GM18870 (cell line): ENCODE results near the gene FGF5.

Experiments used
- ATAC-seq: cut with Tn5 transposase; IDR thresholded peaks from one replicate; pipeline ENCODE4 v1.9.1; 2021; ENCODE audit warnings: moderate library complexity; ENCODE audit not compliant: unreplicated experiment

Gene FGF5

GRCh38 chr4:80252953-80253352, 13.5 kb upstream of the FGF5 start:
- ATAC-seq = no peak

GRCh38 chr4:80253510-80253909, 13.0 kb upstream of the FGF5 start:
- no peak for ATAC-seq

GRCh38 chr4:80254114-80254513, 12.3 kb upstream of the FGF5 start:
- no peak for ATAC-seq

- ATAC-seq = no peak
Measured at GRCh38 chr4:80255329-80256095, 11.0 kb upstream of the FGF5 start.

GRCh38 chr4:80257851-80258250, 8.6 kb upstream of the FGF5 start:
- no peak for ATAC-seq

- no peak for ATAC-seq
Measured at GRCh38 chr4:80259012-80259411, 7.5 kb upstream of the FGF5 start.

- ATAC-seq = no peak
Measured at GRCh38 chr4:80259817-80260216, 6.6 kb upstream of the FGF5 start.

- no peak for ATAC-seq
Measured at GRCh38 chr4:80261989-80262600, 4.4 kb upstream of the FGF5 start.

GRCh38 chr4:80263541-80264351, 2.7 kb upstream of the FGF5 start:
- no peak for ATAC-seq

- ATAC-seq = no peak
Measured at GRCh38 chr4:80264352-80264647, 2.2 kb upstream of the FGF5 start.

- ATAC-seq = no peak
Measured at GRCh38 chr4:80264825-80265224, 1.6 kb upstream of the FGF5 start.

GRCh38 chr4:80265571-80266252, 752 bp upstream of the FGF5 start:
- no peak for ATAC-seq

GRCh38 chr4:80266902-80267380, 477 bp downstream of the FGF5 start:
- no peak for ATAC-seq

GRCh38 chr4:80268081-80268823, 1.8 kb downstream of the FGF5 start:
- ATAC-seq = no peak

GRCh38 chr4:80268936-80269335, 2.5 kb downstream of the FGF5 start:
- no peak for ATAC-seq

- no peak for ATAC-seq
Measured at GRCh38 chr4:80270321-80270720, 3.9 kb downstream of the FGF5 start.

GRCh38 chr4:80270868-80271267, 4.4 kb downstream of the FGF5 start:
- no peak for ATAC-seq

GRCh38 chr4:80271801-80272200, 5.3 kb downstream of the FGF5 start:
- no peak for ATAC-seq

- no peak for ATAC-seq
Measured at GRCh38 chr4:80276931-80277330, 10.5 kb downstream of the FGF5 start.

GRCh38 chr4:80279751-80280150, 13.3 kb downstream of the FGF5 start:
- ATAC-seq = no peak

GRCh38 chr4:80286451-80286850, 20.0 kb downstream of the FGF5 start:
- no peak for ATAC-seq
